ENCODE data around the gene MTA3. TPM values are rescaled to one million over a fixed set of nuclear protein-coding genes. Genes with fewer than 3 reads are reported as not detected.

MTA3 gene
- total RNA-seq, 2 experiments from 2014 or later, result 20.9 to 21.5 TPM

- Mint-ChIP-seq H3K27me3 (no peaks in the 10 kb centered on the region), H3K9me3 (no peaks in the 10 kb centered on the region), H3K27ac (no peak overlapping the region), H3K4me3 (no peak overlapping the region), H3K36me3 (ENCODE audit: low read depth) (no peaks in the 10 kb centered on the region), H3K4me1 (no peaks in the 10 kb centered on the region)
- POLR2A ChIA-PET, result no interaction called here
- CTCF ChIA-PET, result no interaction called here
- DNase-seq, result no peak
These were observed 193.7 kb downstream of the MTA3 start for GRCh38 chr2:42762155-42762554.

- no peak overlapping the region for H3K4me3 Mint-ChIP-seq
- H3K36me3 Mint-ChIP-seq (ENCODE audit: low read depth), result no peaks in the 10 kb centered on the region
- H3K4me1 Mint-ChIP-seq, result no peaks in the 10 kb centered on the region
- H3K9me3 Mint-ChIP-seq, result no peaks in the 10 kb centered on the region
- no peak overlapping the region for H3K27ac Mint-ChIP-seq
- CTCF ChIA-PET, result no interaction called here
- DNase-seq, result no peak
- H3K27me3 Mint-ChIP-seq, result no peaks in the 10 kb centered on the region
- POLR2A ChIA-PET, result no interaction called here
These were observed 194.7 kb downstream of the MTA3 start for GRCh38 chr2:42762823-42763804.

GRCh38 chr2:42764096-42764495, 195.7 kb downstream of the MTA3 start, which contains the start of gene OXER1:
Gene OXER1 (minus strand): TSS chr2:42764135. CDS start chr2:42764062, 73 bp downstream.
- Mint-ChIP-seq H3K4me3 (no peak within 1 kb of the TSS), H3K36me3 (ENCODE audit: low read depth) (no peaks in the 10 kb centered on the region), H3K27ac (no peak within 1 kb of the TSS), H3K9me3 (no peaks in the 10 kb centered on the region), H3K4me1 (no peaks in the 10 kb centered on the region), H3K27me3 (no peaks in the 10 kb centered on the region)
- POLR2A ChIA-PET, result no interaction called here
- CTCF ChIA-PET, result no interaction called here
- no peak for DNase-seq

GRCh38 chr2:42764901-42765300, 196.5 kb downstream of the MTA3 start:
- Mint-ChIP-seq H3K27ac (no peak overlapping the region), H3K4me1 (no peaks in the 10 kb centered on the region), H3K36me3 (ENCODE audit: low read depth) (no peaks in the 10 kb centered on the region), H3K9me3 (no peaks in the 10 kb centered on the region), H3K27me3 (no peaks in the 10 kb centered on the region), H3K4me3 (no peak overlapping the region)
- CTCF ChIA-PET, result interaction anchor here (0.5 kb wide), 1 partner anchor 49 kb away, joined by 3 read pairs; no protein-coding TSS in a partner anchor
- DNase-seq, result no peak
- POLR2A ChIA-PET, result no interaction called here

- no peak overlapping the region for H3K4me3 Mint-ChIP-seq
- CTCF ChIA-PET, result interaction anchor here (0.5 kb wide), 1 partner anchor 48 kb away, joined by 3 read pairs; no protein-coding TSS in a partner anchor
These were observed 197.3 kb downstream of the MTA3 start for GRCh38 chr2:42765686-42766085.

DNA sequence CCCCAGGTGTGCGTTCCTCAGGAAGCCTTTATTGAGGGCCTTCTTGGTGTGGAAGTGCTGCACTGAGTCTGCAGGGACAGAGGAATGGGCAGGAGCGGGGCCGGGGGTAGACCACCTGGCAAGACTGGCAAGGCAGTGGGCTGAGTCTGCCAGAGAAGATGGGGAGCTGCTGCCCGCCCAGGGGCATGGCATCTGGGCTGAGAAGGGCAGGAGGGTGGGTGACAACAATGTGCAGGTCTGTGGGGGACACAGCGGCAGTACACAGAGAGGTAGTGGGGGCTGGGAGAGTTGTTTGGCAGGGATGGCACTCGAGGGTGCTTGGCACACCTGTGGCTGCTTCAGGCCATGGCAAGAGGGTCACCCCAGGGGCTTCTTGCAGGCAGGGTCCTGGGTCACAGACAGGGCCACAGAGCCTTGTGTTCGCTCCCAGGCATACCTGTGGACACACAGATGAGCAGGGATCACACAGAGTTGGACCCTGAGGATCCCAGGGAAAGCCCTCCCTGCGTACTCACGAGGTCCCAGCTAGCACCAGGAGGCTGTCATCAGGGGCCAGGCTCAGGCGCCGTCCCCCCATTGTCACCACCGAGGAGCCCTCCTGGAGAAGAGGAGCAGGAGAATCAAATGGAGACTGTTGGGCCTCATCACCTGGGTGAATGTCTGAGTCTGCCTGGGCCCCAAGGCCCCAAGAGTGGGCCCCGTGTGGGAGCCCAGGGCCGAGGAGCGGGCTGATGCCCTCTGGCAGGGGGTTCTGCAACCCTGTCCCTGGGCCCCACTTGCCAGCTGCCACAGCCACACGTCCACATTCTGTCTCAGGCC, 198.9 kb downstream of the MTA3 start:
- Mint-ChIP-seq H3K36me3 (ENCODE audit: low read depth) (no peaks in the 10 kb centered on the region), H3K4me1 (no peaks in the 10 kb centered on the region), H3K9me3 (no peaks in the 10 kb centered on the region), H3K4me3 (no peak overlapping the region), H3K27ac (no peak overlapping the region), H3K27me3 (no peaks in the 10 kb centered on the region)
- ChIA-PET POLR2A (no interaction called here), CTCF (no interaction called here)
- no peak for DNase-seq

More at GRCh38 chr2:42765686-42766085, 197.3 kb downstream of the MTA3 start:
- Mint-ChIP-seq H3K36me3 (ENCODE audit: low read depth) (no peaks in the 10 kb centered on the region), H3K27me3 (no peaks in the 10 kb centered on the region), H3K27ac (no peak overlapping the region), H3K9me3 (no peaks in the 10 kb centered on the region), H3K4me1 (no peaks in the 10 kb centered on the region)
- DNase-seq, result no peak
- POLR2A ChIA-PET, result no interaction called here

DNA sequence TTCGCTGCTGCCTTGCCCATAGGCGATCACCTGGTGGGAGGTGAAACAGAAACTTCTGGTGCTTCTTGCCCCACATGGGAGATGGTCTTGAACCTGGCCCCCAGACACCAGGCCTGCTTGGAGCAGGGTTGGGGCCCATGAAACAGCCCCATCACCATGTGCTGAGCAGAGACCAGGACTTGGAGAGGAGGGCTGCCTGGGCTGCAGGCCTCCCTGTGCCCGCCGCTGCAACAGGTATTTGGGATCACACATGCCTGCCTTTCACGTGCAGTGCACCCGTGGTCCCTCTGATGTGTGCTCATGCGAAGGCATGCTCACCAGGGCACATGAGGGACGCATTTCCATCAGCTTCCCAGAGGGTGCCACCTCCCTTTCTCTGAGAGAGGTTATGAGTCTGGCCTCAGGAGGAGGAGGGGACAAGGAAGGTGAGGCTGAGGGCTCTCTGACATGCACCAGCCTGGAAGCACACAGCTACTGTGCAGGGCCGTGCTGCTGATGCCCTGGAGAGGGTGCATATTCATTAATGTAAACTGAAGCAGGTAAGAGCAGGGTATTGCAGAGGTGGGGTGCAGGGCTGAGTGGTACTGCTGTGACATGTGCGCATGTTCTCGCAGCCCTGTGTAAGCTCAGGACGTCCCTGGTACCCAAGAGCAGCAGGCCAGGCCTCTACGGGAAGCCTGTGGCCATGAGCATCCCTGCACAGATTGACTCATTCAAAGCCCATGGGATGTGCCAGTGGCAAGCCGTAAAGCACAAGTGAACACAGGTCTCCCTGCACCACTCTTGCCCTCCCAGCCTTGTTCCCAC, 199.7 kb downstream of the MTA3 start:
- no peaks in the 10 kb centered on the region for H3K27me3 Mint-ChIP-seq
- H3K36me3 Mint-ChIP-seq (ENCODE audit: low read depth), result no peaks in the 10 kb centered on the region
- ChIA-PET POLR2A (no interaction called here), CTCF (no interaction called here)
- no peak for DNase-seq
- H3K27ac Mint-ChIP-seq, result no peak overlapping the region
- no peaks in the 10 kb centered on the region for H3K4me1 Mint-ChIP-seq
- no peaks in the 10 kb centered on the region for H3K9me3 Mint-ChIP-seq
- H3K4me3 Mint-ChIP-seq, result no peak overlapping the region

GRCh38 chr2:42768706-42769256, 200.3 kb downstream of the MTA3 start:
- POLR2A ChIA-PET, result no interaction called here
- Mint-ChIP-seq H3K27me3 (no peaks in the 10 kb centered on the region), H3K4me3 (no peak overlapping the region), H3K36me3 (ENCODE audit: low read depth) (no peaks in the 10 kb centered on the region), H3K4me1 (no peaks in the 10 kb centered on the region), H3K9me3 (no peaks in the 10 kb centered on the region), H3K27ac (no peak overlapping the region)
- CTCF ChIA-PET, result no interaction called here
- DNase-seq, result no peak

DNA sequence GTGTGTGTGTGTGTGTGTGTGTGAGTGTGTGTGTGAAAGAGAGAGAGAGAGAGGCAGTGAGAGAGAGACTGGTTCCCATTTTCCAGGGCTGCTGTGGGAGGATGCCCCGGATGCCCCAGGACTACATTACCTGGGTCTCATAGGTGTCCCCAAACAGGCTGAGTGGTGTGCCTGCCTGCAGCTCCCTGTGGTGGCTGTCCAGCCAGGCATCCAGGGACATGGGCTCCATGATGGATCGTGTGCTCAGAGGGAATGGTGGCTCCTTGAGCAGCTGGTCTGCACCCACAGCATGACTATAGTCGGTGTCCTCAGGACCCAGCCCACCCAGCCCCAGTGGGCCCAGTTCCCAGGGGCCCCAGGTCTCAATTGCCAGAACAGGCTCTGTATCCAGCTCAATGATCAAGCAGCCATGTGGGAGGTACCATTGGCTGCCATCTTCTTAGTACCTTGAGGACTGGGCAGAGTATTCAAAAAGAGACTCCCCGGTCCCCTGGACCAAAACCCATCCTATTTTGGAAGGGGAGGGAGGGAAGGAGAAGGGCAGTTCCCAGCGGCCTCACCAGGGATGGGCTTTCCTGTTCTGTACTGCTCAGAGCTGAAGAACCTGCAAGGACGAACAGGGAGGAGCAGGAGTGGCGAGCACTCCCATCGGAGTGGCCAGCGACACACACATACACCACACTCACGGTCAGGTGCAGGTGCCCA, 201.3 kb downstream of the MTA3 start:
- no peaks in the 10 kb centered on the region for H3K36me3 Mint-ChIP-seq (ENCODE audit: low read depth)
- H3K27ac Mint-ChIP-seq, result no peak overlapping the region
- no peaks in the 10 kb centered on the region for H3K27me3 Mint-ChIP-seq
- POLR2A ChIA-PET, result no interaction called here
- H3K4me1 Mint-ChIP-seq, result no peaks in the 10 kb centered on the region
- CTCF ChIA-PET, result no interaction called here
- H3K4me3 Mint-ChIP-seq, result no peak overlapping the region
- no peaks in the 10 kb centered on the region for H3K9me3 Mint-ChIP-seq
- DNase-seq, result peak; percentile 7

- H3K36me3 Mint-ChIP-seq (ENCODE audit: low read depth), result no peaks in the 10 kb centered on the region
- H3K4me1 Mint-ChIP-seq, result no peaks in the 10 kb centered on the region
- H3K9me3 Mint-ChIP-seq, result no peaks in the 10 kb centered on the region
- no peaks in the 10 kb centered on the region for H3K27me3 Mint-ChIP-seq
- ChIA-PET POLR2A (no interaction called here), CTCF (no interaction called here)
- H3K4me3 Mint-ChIP-seq, result no peak overlapping the region
- DNase-seq, result no peak
- H3K27ac Mint-ChIP-seq, result no peak overlapping the region
These were observed 202.1 kb downstream of the MTA3 start for GRCh38 chr2:42770288-42771131.

DNA sequence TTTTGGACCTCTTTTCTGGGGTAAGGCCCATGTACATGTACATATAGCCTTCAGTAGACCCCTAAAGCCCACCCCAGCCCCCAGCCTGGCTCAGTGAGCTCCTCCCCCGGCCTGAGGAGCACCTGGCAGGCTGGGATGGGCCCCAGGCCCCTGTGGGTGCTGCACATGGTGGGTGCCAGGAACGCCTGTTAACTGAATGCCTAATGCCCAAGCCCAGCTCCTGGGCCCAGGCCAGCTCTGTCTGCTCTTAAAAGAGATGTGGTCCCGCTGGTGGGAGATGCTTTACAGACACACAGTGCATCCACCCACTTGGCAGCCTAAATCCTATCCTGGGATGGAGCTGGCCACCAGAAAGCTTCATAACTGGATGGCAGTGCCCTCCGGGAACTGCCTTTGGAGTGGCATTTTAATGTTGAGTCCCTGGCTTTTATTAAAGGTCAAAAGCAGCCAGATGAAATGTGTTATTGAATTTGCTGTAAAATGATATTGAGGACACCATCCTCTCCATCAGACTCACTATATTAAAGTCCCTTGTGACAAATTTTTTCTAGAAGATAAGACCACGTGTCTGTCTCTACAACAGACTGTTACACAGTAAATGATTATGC, 203.2 kb downstream of the MTA3 start:
- Mint-ChIP-seq H3K4me1 (peaks cover 2% of the 10 kb centered on the region), H3K4me3 (no peak overlapping the region), H3K9me3 (no peaks in the 10 kb centered on the region), H3K27ac (no peak overlapping the region), H3K27me3 (no peaks in the 10 kb centered on the region), H3K36me3 (ENCODE audit: low read depth) (no peaks in the 10 kb centered on the region)
- ChIA-PET POLR2A (no interaction called here), CTCF (no interaction called here)
- DNase-seq, result peak; percentile 0
